Inflammatory macrophage treated with lipopolysaccharide for 4 hours (primary cell): ENCODE data around the gene PLPP6.

ENCODE experiments used
- DNase-seq: peaks from one replicate; pipeline ENCODE4 v3.0.0-alpha.2; 2020

Gene PLPP6

DNA sequence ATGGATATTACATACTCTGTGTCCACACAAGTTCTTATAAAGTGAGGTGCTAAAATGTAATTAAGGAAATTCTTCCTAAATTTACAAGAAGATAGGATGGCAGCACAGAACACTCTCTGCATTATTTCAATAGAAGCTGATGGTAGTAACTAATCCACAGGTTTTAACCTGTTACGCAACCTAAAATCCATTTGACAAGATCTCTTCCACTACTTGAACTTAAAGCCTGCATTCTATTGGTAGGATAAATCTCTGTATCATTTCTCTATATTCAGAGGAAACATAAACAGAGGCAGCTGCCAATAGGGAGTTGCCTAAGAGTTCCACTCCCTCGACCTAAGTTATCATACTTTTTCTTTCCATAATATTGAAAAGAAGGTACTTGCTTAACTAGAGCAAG, 38.8 kb downstream of the PLPP6 start:
- DNase-seq, result no peak

- no peak for DNase-seq
These were observed 39.4 kb downstream of the PLPP6 start for GRCh38 chr9:4701526-4701925.

- DNase-seq, result no peak
These were observed 42.0 kb downstream of the PLPP6 start for GRCh38 chr9:4704129-4704528.

DNA sequence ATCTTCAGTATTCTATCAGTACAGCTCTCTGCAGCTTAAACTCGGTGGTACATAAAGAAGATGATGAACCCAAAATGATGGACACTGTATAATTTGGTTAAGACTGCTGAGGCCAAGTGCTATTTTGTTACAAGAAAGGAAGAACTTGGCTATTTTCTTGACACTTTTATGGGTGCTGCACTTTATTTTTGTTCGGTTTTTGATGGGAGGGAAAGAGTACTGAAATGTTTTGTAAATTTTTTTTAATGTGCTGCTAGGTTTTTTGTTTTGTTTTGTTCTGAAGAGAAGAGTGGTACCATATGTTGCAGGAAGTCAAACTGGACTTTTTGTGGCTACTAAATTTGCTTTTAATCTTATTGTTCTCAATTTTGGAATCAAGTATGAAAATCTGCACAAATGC, 43.9 kb downstream of the PLPP6 start:
- DNase-seq, result no peak

GRCh38 chr9:4706971-4707622, 45.0 kb downstream of the PLPP6 start:
- DNase-seq, result peak; percentile 41

GRCh38 chr9:4709380-4709779, 47.3 kb downstream of the PLPP6 start:
- DNase-seq, result no peak

DNA sequence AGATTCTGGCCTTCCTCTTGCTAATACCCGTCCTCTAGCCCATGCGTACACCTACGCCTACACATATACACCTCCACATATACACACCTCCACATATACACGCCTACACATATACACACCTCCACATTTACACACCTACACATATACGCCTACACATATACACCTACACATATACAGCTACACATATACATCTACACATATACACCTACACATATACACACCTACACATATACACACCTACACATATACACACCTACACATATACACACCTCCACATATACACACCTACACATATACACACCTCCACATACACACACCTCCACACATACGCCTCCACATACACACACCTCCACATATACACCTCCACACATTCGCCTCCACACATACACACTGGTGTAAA, 51.8 kb downstream of the PLPP6 start:
- DNase-seq, result no peak

DNA sequence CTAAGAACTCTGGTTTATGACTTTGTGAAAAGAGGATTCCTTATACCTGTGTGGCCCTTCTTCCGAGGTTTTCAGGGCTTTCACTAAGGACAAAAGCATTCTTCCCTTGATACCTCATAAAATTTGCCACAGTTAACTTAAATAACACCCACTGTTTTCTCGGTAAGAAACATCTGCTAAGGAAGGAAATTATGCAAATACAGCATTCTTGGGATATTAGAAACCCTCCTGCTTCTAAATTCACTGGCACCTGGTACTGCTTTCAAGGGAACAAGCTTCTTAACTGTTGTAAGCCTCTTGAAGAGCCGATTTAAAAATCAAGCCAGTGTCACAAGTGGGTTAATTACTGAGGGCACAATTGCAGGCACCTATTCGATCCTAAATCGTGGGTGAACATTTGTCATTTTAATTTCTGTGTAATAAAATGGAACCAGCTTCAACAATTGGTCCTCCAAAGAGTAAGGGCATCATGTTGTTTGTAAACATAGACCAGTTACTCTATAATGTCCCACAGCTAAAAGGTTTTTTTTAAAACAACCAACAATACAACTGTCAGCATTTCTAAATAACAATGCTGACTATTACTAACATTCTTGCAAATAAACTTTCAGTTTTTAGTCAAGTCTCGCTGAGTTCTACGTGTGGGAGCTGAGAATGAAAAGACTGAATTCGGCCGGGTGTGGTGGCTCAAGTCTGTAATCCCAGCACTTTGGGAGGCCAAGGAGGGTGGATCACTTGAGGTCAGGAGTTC, 52.3 kb downstream of the PLPP6 start:
- DNase-seq, result no peak
